Parathyroid adenoma (tissue), 2 donors: ENCODE measurements around the gene PREX1.

ENCODE experiments used
- H2AFZ ChIP-seq: fragments of 300-600 bp; sonication (generic); one replicate; pipeline ENCODE4 v1.7.0; 2017; ENCODE audit warnings: antibody characterized with exemption, mild to moderate bottlenecking
- H3K27ac ChIP-seq: fragments of 300-600 bp; sonication (generic); one replicate; pipeline ENCODE4 v1.7.0; 2017
- H3K27me3 ChIP-seq: fragments of 300-600 bp; sonication (generic); one replicate; pipeline ENCODE4 v1.7.0; 2017; ENCODE audit warnings: low read length; ENCODE audit not compliant: control insufficient read depth, insufficient read depth
- H3K36me3 ChIP-seq: fragments of 300-600 bp; sonication (generic); one replicate; pipeline ENCODE4 v1.7.0; 2017; ENCODE audit warnings: low read length; ENCODE audit not compliant: control insufficient read depth, insufficient read depth
- H3K4me1 ChIP-seq: fragments of 300-600 bp; sonication (generic); one replicate; pipeline ENCODE4 v1.7.0; 2017; ENCODE audit warnings: control low read depth
- H3K4me2 ChIP-seq: fragments of 300-600 bp; sonication (generic); one replicate; pipeline ENCODE4 v1.7.0; 2017; ENCODE audit warnings: low read length
- H3K4me3 ChIP-seq: fragments of 300-600 bp; sonication (generic); one replicate; pipeline ENCODE4 v1.7.0; 2017; ENCODE audit warnings: low read depth, low read length
- H3K79me2 ChIP-seq: fragments of 300-600 bp; sonication (generic); one replicate; pipeline ENCODE4 v1.7.0; 2017; ENCODE audit warnings: control low read depth
- H3K9ac ChIP-seq: fragments of 300-600 bp; sonication (generic); one replicate; pipeline ENCODE4 v1.7.0; 2017; ENCODE audit warnings: mild to moderate bottlenecking
- H3K9me3 ChIP-seq: fragments of 300-600 bp; sonication (generic); one replicate; pipeline ENCODE4 v1.7.0; 2017; ENCODE audit warnings: low read length; ENCODE audit not compliant: control insufficient read depth
- TF ChIP-seq, protein P1 (sequence below): fragments of 300-600 bp; sonication (generic); IDR thresholded peaks from one replicate; pipeline ENCODE4 v1.7.0; 2017; ENCODE audit warnings: antibody characterized with exemption, mild to moderate bottlenecking
- donor health status: primary hyperparathyroidism.

PREX1 gene

DNA sequence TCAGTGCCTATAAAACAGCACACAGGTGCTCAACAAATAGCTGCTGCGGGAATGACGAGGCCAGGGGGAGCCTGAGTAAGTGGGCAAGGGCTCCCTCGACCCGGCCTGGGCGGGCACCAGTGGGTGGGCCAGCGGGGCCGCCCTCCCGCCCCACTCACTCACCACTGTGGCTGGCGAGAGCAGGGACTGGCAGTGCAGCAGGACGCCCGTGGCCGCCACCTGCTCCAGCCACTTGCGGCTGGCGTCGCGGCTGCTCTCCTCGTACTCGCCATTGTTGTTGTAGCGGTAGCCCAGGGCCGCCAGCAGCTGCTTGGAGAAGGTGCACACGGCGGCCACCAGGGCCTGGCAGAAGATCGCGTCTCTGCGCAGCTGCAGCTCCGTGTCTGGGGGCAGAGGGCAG lies 191.5 kb downstream of the PREX1 start:
- no peak overlapping the region for H3K27ac ChIP-seq
- no peaks in the 10 kb centered on the region for H3K9me3 ChIP-seq
- TF ChIP-seq, protein P1, sequence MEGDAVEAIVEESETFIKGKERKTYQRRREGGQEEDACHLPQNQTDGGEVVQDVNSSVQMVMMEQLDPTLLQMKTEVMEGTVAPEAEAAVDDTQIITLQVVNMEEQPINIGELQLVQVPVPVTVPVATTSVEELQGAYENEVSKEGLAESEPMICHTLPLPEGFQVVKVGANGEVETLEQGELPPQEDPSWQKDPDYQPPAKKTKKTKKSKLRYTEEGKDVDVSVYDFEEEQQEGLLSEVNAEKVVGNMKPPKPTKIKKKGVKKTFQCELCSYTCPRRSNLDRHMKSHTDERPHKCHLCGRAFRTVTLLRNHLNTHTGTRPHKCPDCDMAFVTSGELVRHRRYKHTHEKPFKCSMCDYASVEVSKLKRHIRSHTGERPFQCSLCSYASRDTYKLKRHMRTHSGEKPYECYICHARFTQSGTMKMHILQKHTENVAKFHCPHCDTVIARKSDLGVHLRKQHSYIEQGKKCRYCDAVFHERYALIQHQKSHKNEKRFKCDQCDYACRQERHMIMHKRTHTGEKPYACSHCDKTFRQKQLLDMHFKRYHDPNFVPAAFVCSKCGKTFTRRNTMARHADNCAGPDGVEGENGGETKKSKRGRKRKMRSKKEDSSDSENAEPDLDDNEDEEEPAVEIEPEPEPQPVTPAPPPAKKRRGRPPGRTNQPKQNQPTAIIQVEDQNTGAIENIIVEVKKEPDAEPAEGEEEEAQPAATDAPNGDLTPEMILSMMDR: no peak
- H2AFZ ChIP-seq: no peak overlapping the region
- no peaks in the 10 kb centered on the region for H3K36me3 ChIP-seq
- H3K4me2 ChIP-seq: no peak overlapping the region
- H3K4me3 ChIP-seq: no peak overlapping the region
- no peaks in the 10 kb centered on the region for H3K27me3 ChIP-seq
- no peaks in the 10 kb centered on the region for H3K4me1 ChIP-seq
- H3K79me2 ChIP-seq: no peaks in the 10 kb centered on the region
- no peak overlapping the region for H3K9ac ChIP-seq

DNA sequence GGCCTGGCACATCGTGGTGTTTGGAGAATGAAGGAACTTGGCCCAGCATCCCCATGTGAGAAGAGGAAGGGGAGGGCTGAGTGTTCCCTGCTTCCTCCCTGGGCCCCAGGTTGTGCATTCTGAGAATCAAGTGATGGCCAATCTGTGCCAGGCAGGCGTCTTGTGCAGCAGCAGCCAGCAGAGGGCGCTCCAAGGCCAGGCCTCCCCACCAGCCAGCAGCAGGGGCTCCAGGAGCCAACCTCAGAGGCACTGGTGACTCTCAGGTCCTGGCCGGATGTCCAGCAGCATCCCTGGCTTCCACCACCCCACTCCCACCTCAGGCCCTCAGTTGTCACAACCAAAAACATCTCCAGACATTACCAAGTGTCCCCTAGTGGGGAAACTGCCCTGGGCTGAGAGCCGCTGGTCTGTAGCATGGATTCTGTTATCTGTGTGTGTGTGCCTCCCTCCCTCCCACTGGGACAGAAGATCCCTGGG lies 192.0 kb downstream of the PREX1 start:
- Histone ChIP-seq H3K36me3 (no peaks in the 10 kb centered on the region), H3K4me1 (no peaks in the 10 kb centered on the region), H3K27ac (no peak overlapping the region), H3K4me2 (no peak overlapping the region), H3K27me3 (no peaks in the 10 kb centered on the region), H3K79me2 (no peaks in the 10 kb centered on the region), H3K4me3 (no peak overlapping the region), H2AFZ (no peak overlapping the region), H3K9ac (no peak overlapping the region), H3K9me3 (no peaks in the 10 kb centered on the region)
- TF ChIP-seq, protein P1: peak; percentile 63

DNA sequence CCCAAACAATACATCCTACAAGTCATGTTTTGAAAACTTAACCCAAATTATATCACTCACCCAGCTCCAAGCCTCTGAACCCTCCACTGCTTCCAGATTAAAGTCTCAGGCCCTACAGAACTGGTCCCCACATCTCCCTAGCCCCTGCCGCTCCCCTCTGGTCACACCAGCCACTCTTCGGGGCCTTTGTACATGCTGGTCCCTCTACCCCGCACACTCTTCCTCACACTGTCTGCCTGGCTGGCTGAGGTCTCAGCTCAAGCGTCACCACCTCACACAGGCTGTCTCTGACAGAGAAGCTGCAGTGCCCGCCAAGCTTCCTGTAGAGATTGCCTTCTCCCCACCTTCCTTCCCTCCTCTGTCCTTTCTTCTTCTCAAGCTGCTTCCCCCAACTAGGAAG lies 192.4 kb downstream of the PREX1 start:
- Histone ChIP-seq H3K36me3 (no peaks in the 10 kb centered on the region), H3K9me3 (no peaks in the 10 kb centered on the region), H3K4me3 (no peak overlapping the region), H3K27me3 (no peaks in the 10 kb centered on the region), H3K4me2 (no peak overlapping the region), H3K27ac (no peak overlapping the region), H2AFZ (no peak overlapping the region), H3K9ac (no peak overlapping the region), H3K79me2 (no peaks in the 10 kb centered on the region), H3K4me1 (no peaks in the 10 kb centered on the region)
- TF ChIP-seq, protein P1: no peak

DNA sequence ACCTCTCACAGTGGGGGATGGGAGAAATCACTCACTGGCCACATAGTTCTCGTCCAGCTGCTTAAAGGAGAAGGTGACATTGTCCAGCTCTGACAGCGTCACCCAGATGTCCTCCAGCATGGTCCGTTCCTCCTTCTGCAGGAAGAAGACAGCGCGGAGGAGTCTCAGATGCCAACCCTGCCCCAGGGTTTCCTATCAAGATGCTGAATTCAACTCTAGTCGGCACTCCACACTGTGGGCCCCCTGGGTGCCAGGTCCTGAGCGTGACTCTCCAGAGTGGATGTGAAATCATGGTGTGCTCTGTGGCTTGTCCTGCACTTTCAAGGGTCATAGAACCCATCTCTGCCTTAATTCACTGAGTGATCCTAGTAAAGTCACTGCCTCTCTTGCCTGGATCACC lies 193.2 kb downstream of the PREX1 start:
- Histone ChIP-seq H3K79me2 (no peaks in the 10 kb centered on the region), H3K27me3 (no peaks in the 10 kb centered on the region), H3K9me3 (no peaks in the 10 kb centered on the region), H3K4me2 (no peak overlapping the region), H3K36me3 (no peaks in the 10 kb centered on the region), H3K9ac (no peak overlapping the region), H3K4me3 (no peak overlapping the region), H3K4me1 (no peaks in the 10 kb centered on the region), H3K27ac (no peak overlapping the region), H2AFZ (no peak overlapping the region)
- TF ChIP-seq, protein P1: no peak

DNA sequence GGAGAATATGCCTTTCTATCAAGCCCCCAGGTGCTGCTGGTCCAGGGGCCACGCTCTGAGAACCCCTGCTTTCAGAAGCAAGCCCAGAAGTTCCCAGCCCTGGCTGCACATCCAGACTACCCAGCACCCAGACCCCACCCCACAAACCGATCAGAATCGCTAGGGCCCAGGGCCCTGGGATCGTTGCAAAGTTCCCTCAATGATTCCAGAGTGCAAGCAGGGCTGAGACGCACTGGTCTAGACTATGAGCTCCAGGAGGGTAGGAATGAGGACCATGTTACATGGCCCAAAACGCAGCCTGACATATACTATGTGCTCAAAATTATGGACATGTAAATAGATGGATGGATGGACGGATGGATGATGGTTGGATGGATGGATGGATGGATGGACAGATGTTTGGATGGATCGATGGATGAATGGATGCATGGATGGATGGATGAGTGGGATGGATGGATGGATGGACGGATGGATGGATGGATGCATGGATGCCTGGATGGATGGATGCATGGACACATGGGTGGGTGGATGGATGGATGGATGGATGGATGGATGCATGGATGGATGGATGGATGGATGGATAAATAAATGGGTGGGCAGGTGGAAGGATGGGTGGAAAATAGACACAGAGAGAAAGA lies 194.1 kb downstream of the PREX1 start:
- no peaks in the 10 kb centered on the region for H3K9me3 ChIP-seq
- H2AFZ ChIP-seq: no peak overlapping the region
- no peak overlapping the region for H3K27ac ChIP-seq
- no peak overlapping the region for H3K4me2 ChIP-seq
- no peaks in the 10 kb centered on the region for H3K79me2 ChIP-seq
- no peaks in the 10 kb centered on the region for H3K27me3 ChIP-seq
- no peak overlapping the region for H3K4me3 ChIP-seq
- H3K9ac ChIP-seq: no peak overlapping the region
- H3K4me1 ChIP-seq: no peaks in the 10 kb centered on the region
- H3K36me3 ChIP-seq: no peaks in the 10 kb centered on the region
- TF ChIP-seq, protein P1: no peak
